Measurements from ENCODE around the gene MEGF6. TPM values are rescaled to one million over a fixed set of nuclear protein-coding genes. Genes with fewer than 3 reads are reported as not detected.

The MEGF6 gene
- total and polyA plus RNA-seq, 2 donors (not counting 3 experiments of a cell fraction or from before 2014, with no cell fraction given), result 22.5 to 63.7 TPM

GRCh38 chr1:3553166-3553939 is 58.0 kb downstream of the MEGF6 start:
- Histone ChIP-seq H3K27ac (ENCODE audit: insufficient read depth, low read depth, low read length) (no peak overlapping the region), H3K79me2 (ENCODE audit: control insufficient read depth, insufficient read depth, low read length) (no peaks in the 10 kb centered on the region), H3K9ac (replicated peaks; ENCODE audit: extremely low read depth, insufficient read depth, low read length) (no peak overlapping the region), H3K4me1 (ENCODE audit: control insufficient read depth, extremely low read depth, insufficient read depth, low read length) (no peaks in the 10 kb centered on the region), H2AFZ (ENCODE audit: low read depth, low read length) (no peak overlapping the region), H3K9me3 (replicated peaks; ENCODE audit: control insufficient read depth, insufficient read depth, low read length) (no peaks in the 10 kb centered on the region), H3K9me1 (replicated peaks; ENCODE audit: control insufficient read depth, extremely low read depth, insufficient read depth, low read length) (no peaks in the 10 kb centered on the region), H4K20me1 (replicated peaks; ENCODE audit: control insufficient read depth, extremely low read depth, insufficient read depth, low read length) (no peaks in the 10 kb centered on the region), H3K36me3 (ENCODE audit: control insufficient read depth in 2 of 2, extremely low read depth in 1 of 2, insufficient read depth in 2 of 2, low read length in 2 of 2) (no peaks in the 10 kb centered on the region), H3K4me3 (replicated peaks in 1 of 3; ENCODE audit: insufficient read depth in 1 of 3, low read depth in 1 of 3, low read length in 3 of 3) (no peak overlapping the region), H3K4me2 (ENCODE audit: insufficient read depth, low read length) (no peak overlapping the region), H3K27me3 (ENCODE audit: control insufficient read depth in 2 of 2, insufficient read depth in 2 of 2, low read length in 2 of 2) (no peaks in the 10 kb centered on the region)
- no TSS peak for BruUV-seq (replicated peaks)
- FAIRE-seq (no peak), DNase-seq (ENCODE audit: low read depth, low spot score) (no peak)
- dilution Hi-C loops (cut with MboI; ENCODE audit: extremely low pct_ligation_motif_present, low sequenced_read_pairs), result no loop called here
- ChIA-PET CTCF (interaction anchor here (0.8 to 0.9 kb wide), 2 partner anchors 11 to 142 kb away, joined by 3 read pairs; no protein-coding TSS in a partner anchor), POLR2A (no interaction called here)
- intact Hi-C loops (cut with micrococcal nuclease), result no loop called here
- no peak for TF ChIP-seq FOS (IDR thresholded peaks at IDR 0.05; ENCODE audit: borderline replicate concordance, insufficient read depth, low read length)
- no peak for TF ChIP-seq EZH2 (IDR thresholded peaks at IDR 0.05; ENCODE audit: borderline replicate concordance, low read depth, low read length, severe bottlenecking)
- no peak for TF ChIP-seq CTCF (IDR thresholded peaks at IDR 0.05; ENCODE audit: extremely low read depth in 1 of 2, insufficient read depth in 1 of 2, low read depth in 1 of 2, low read length in 2 of 2)
- no peak for TF ChIP-seq POLR2AphosphoS5 (IDR thresholded peaks at IDR 0.05; ENCODE audit: insufficient read depth, low read depth, low read length)
- no peak for TF ChIP-seq JUN (IDR thresholded peaks at IDR 0.05; ENCODE audit: borderline replicate concordance, insufficient read depth, insufficient read length, low read depth)
- no peak for TF ChIP-seq GATA2 (IDR thresholded peaks at IDR 0.05; ENCODE audit: insufficient read depth, insufficient read length, low read depth, low read length)
- no peak for TF ChIP-seq MYC (IDR thresholded peaks at IDR 0.05; ENCODE audit: low read depth, low read length)
- no peak for TF ChIP-seq MAX (IDR thresholded peaks at IDR 0.05; ENCODE audit: insufficient read depth, insufficient read length)
- no peak for TF ChIP-seq POLR2A (IDR thresholded peaks at IDR 0.05; ENCODE audit: low read depth, low read length)

Data from endothelial cell of umbilical vein (primary cell).